Hippocampal formation (tissue), 2 donors: ENCODE data around the gene TMBIM1.
A peak's percentile ranks its signal among the peaks of the same experiment; 100 is the strongest.

Experiments
- DNase-seq, 2 donors: peaks; one replicate each; lab custom pipeline; 2025; lab: John Stamatoyannopoulos, UW

Gene TMBIM1

GRCh38 chr2:218292048-218293014 lies at the start of gene TMBIM1:
Gene TMBIM1, minus strand, starts transcription at chr2:218292503. Its CDS starts 10,362 bp downstream, at chr2:218282141.
- peak; percentile 56 to 79 for DNase-seq

- DNase-seq: no peak
Measured at GRCh38 chr2:218341381-218341780, 49.1 kb upstream of the TMBIM1 start.

- DNase-seq: no peak
Measured at GRCh38 chr2:218340656-218341055, 48.4 kb upstream of the TMBIM1 start.

GRCh38 chr2:218334531-218334930 lies 42.2 kb upstream of the TMBIM1 start:
- no peak for DNase-seq

DNA sequence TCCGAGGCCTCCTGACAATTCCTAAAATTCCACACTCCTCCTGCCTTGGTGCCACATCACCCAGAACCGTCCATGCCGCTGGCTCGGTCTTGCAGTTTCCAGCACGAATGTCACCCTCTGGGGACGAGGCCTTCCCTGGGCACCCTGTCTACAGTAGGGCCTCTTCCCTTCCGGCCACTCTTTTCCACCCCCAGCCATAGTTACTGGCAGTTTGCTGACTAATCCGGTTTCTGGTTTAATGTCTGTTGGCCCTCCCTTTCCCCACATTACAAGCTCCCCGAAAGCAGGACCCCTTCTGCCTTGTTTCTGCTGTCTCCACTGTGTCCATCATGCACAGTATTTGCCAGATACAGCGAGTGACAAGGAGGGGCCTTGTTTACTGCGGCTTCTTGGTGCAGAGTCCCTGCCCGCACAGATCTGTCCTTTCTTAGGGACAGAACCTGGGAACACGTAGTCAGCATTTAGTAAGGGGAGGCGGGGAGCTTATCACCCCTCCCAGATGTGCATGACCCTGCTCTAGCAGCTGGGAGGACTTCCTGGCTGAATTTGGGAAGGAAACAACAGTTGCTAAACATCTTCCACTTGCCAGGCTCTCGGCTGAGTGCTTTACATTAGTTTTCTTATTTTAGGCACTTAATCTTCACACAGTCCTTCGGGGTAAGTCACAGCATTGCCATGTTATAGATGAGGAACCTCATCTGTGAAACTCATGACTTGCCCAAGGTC lies 40.8 kb upstream of the TMBIM1 start:
- DNase-seq: no peak

- no peak for DNase-seq
Measured at GRCh38 chr2:218332288-218332687, 40.0 kb upstream of the TMBIM1 start.

DNA sequence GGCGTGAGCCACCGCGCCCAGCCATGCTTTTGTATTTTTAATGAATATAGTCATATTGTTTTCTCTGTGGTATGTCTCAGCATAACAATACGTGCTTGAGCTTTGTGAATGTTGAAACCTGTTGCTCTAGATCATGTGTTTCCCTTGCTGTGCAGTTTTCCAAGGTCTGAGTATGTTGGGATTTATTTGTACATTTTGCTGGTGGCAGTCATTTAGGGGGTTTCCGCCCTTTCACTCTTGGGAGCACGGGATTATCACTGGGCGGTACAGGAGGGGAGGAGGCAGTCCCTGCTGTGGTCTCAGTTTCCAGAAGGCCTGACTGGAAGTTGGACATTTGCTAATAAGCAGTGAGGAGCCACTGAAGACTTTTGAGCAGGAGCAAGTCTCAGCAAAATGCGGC lies 39.4 kb upstream of the TMBIM1 start:
- DNase-seq: no peak

DNA sequence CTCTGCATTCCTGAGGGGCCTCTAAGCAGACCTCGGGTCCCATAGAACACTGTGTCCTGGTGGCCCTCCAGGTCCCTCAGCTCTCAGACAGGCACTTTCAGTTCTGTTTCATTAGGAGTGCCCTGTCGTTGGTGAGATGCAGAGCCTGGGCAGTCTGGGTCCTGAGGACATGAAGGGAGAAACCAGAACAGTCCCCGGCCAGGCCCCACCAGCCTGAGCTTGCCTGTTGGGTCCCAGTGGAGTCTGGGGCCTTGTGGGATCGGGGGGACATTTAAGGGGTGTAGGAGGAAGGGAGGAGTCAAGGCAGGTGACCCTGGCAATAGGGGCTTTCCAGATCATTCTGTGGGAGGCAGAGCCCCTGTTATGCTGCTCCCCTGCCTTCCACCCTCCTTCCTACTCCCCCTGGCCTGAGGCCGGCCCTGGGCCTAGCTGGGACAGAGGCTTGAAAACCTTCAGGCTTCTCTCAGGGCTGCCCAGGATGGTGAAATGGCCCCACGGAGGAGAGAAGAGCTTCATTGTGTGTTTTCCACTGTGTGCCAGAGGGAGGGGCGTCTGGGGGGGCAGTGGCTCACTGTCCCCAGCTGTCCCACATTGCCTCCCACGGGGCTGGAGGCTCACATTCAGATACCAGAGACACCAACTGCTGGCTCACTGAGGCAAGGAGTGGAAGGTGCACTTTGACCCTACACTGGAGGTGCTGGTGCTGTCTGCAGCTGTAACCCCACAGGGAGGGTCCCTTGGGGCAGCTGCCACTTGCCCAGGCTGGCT lies 37.7 kb upstream of the TMBIM1 start:
- DNase-seq: peak in 1 of 2 donors; percentile 15

GRCh38 chr2:218329027-218329825 lies 36.9 kb upstream of the TMBIM1 start:
- no peak for DNase-seq

GRCh38 chr2:218328294-218328693 lies 36.0 kb upstream of the TMBIM1 start:
- no peak for DNase-seq

GRCh38 chr2:218327451-218328210 lies 35.3 kb upstream of the TMBIM1 start:
- DNase-seq: no peak

DNA sequence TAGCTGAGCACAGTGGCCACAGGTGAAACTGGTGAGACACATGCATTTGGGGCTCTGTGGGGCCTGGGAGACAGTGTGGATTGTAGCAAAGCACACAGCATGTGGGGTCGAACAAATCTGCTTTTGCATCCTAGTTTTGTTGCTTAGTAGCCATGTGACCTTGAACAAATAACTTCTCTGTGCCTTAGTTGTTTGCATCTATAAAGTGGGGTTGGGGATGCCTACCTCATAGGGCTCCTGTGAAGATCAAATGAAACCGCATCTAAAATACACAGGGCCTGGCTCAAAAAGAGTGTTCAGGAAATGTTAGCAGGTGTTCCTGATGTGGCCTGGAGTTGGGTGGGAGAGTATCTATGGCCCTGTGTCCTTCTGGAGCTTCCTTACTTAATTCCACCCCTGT lies 34.0 kb upstream of the TMBIM1 start:
- DNase-seq: no peak

- DNase-seq: no peak
Measured at GRCh38 chr2:218325566-218326160, 33.4 kb upstream of the TMBIM1 start.

- no peak for DNase-seq
Measured at GRCh38 chr2:218323526-218324472, 31.5 kb upstream of the TMBIM1 start.

- DNase-seq: peak in 1 of 2 donors; percentile 60
Measured at GRCh38 chr2:218322768-218323525, 30.6 kb upstream of the TMBIM1 start.

DNA sequence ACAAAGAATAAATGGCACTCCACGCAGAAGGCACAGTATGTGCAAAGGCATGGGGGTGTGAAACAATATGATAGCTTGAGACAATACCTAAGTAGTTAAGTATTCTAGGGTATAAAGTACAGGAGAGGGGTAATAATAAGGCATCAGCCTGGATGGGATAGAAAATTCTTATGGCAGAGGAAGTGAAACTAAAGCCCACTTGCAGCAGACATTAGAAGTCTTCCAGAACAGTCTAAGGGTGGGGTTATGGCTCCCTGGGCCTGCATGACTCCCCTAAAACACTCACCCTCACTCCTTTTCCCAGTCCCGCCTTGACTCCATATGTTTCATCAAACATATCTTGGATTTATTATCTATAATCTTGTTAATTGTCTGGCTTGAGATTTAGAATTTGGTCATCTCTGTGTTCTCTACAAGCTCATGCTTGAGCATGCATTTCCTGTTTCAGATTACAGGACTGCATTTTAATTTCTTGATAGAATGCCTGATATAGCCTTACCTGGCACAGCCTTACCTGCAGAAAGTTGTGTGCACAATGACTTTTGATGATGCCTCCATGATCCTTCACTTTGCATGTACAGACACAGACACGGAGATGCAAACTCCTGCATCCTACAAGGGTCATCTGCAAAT lies 28.5 kb upstream of the TMBIM1 start:
- DNase-seq: no peak

GRCh38 chr2:218319813-218320365 lies 27.6 kb upstream of the TMBIM1 start:
- no peak for DNase-seq
